Astrocyte (in vitro differentiated cells and primary cell): ENCODE results near the gene HS3ST3A1. TPM values are rescaled to one million over a fixed set of nuclear protein-coding genes. Genes with fewer than 3 reads are reported as not detected.

Source experiments
- DNase-seq: peaks from one replicate; pipeline ENCODE4 v3.0.0-alpha.2; 2010; ENCODE audit warnings: low read depth
- FAIRE-seq: peaks from 2 replicates; lab custom pipeline; 2011; peaks lifted over from hg19 to GRCh38; lab: Jason Lieb, UNC
- H2AFZ ChIP-seq: 2 replicates; pipeline ENCODE4 v1.6.0; 2012; ENCODE audit warnings: low read depth, low read length, inconsistent platforms
- H3K27ac ChIP-seq: 2 replicates; pipeline ENCODE4 v1.5.1; 2011; ENCODE audit warnings: low read depth, low read length, inconsistent platforms
- H3K27me3 ChIP-seq: 2 replicates; pipeline ENCODE4 v1.6.0; 2011; ENCODE audit warnings: low read length, inconsistent platforms; ENCODE audit not compliant: insufficient read depth
- H3K36me3 ChIP-seq: 2 replicates; pipeline ENCODE4 v1.5.1; 2011; ENCODE audit warnings: low read length, inconsistent platforms; ENCODE audit not compliant: insufficient read depth
- H3K4me1 ChIP-seq: 2 replicates; pipeline ENCODE4 v1.5.1; 2011; ENCODE audit warnings: low read length, inconsistent platforms; ENCODE audit not compliant: insufficient read depth
- H3K4me2 ChIP-seq: 2 replicates; pipeline ENCODE4 v1.6.0; 2012; ENCODE audit warnings: low read length, inconsistent platforms
- H3K4me3 ChIP-seq: 2 replicates; pipeline ENCODE4 v1.5.1; 2011; ENCODE audit warnings: low read depth, mild to moderate bottlenecking, low read length, inconsistent platforms; ENCODE audit not compliant: insufficient read depth
- H3K79me2 ChIP-seq: 2 replicates; pipeline ENCODE4 v1.6.0; 2012; ENCODE audit warnings: mild to moderate bottlenecking, low read length, inconsistent platforms; ENCODE audit not compliant: insufficient read depth
- H3K9ac ChIP-seq: 2 replicates; pipeline ENCODE4 v1.6.0; 2012; ENCODE audit warnings: mild to moderate bottlenecking, low read length, inconsistent platforms
- H3K9me3 ChIP-seq: 2 replicates; pipeline ENCODE4 v1.5.1; 2012; ENCODE audit warnings: low read depth, mild to moderate bottlenecking, low read length, inconsistent platforms; ENCODE audit not compliant: insufficient read depth
- H4K20me1 ChIP-seq: 2 replicates; pipeline ENCODE4 v1.6.0; 2012; ENCODE audit warnings: low read length, inconsistent platforms; ENCODE audit not compliant: insufficient read depth
- H3K27ac Mint-ChIP-seq: one replicate; pipeline ENCODE4 v1.8.0; 2021; ENCODE audit warnings: mild to moderate bottlenecking, mixed read lengths; ENCODE audit not compliant: unreplicated experiment
- H3K27me3 Mint-ChIP-seq: one replicate; pipeline ENCODE4 v1.8.0; 2021; ENCODE audit warnings: low read depth, mixed read lengths; ENCODE audit not compliant: unreplicated experiment
- H3K36me3 Mint-ChIP-seq: one replicate; pipeline ENCODE4 v1.8.0; 2021; ENCODE audit warnings: low read depth, mixed read lengths; ENCODE audit not compliant: unreplicated experiment
- H3K4me1 Mint-ChIP-seq: one replicate; pipeline ENCODE4 v1.8.0; 2021; ENCODE audit warnings: low read depth, mixed read lengths; ENCODE audit not compliant: unreplicated experiment
- H3K4me3 Mint-ChIP-seq: one replicate; pipeline ENCODE4 v1.8.0; 2021; ENCODE audit warnings: mild to moderate bottlenecking, moderate library complexity, mixed read lengths; ENCODE audit not compliant: unreplicated experiment
- H3K9me3 Mint-ChIP-seq: one replicate; pipeline ENCODE4 v1.8.0; 2021; ENCODE audit warnings: mild to moderate bottlenecking, mixed read lengths; ENCODE audit not compliant: unreplicated experiment
- CTCF ChIP-seq: IDR thresholded peaks from 2 replicates; pipeline ENCODE4 v1.5.1; 2011; ENCODE audit warnings: low read depth, mild to moderate bottlenecking, inconsistent platforms, low read length, moderate library complexity; ENCODE audit not compliant: insufficient read depth
- EZH2 ChIP-seq: IDR thresholded peaks from 2 replicates; pipeline ENCODE4 v1.6.1; 2012; ENCODE audit warnings: mild to moderate bottlenecking, low read length, inconsistent platforms; ENCODE audit not compliant: insufficient read depth
- total RNA-seq: library from RNA; stranded (reverse); gene quantifications from 2 replicates; pipeline ENCODE4 v1.2.1, GENCODE V29; 2021

The HS3ST3A1 gene
- total RNA-seq, 1 donor from 2014 or later = 7.6 TPM

DNA sequence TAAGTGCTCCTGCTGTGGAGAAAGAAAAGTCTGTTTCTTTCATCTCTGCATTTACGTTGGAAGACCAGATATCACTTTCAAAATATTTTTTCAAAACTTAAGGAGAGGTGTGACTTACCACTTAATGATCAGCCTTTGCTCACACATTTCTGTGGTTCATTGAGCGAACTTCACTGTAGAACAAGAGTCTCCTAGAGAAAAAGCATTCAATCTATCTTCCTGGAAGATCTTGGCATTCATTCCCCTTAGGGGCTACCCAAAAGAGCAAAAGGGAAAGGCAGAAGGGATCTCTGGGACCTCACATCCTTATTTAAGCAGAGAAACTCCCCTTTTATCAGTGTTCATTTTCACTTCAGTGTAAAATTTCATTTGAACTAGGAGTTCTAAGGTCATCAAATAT is 61.2 kb downstream of the HS3ST3A1 start:
- peak overlapping the region; percentile 14 for H3K4me3 Mint-ChIP-seq
- TF ChIP-seq CTCF = no peak
- TF ChIP-seq EZH2 = no peak
- H3K27ac Mint-ChIP-seq = peak overlapping the region; percentile 91
- Histone ChIP-seq H3K36me3 (peaks cover 9% of the 10 kb centered on the region), H2AFZ (no peak overlapping the region), H3K9me3 (peaks cover 4% of the 10 kb centered on the region), H3K27me3 (no peaks in the 10 kb centered on the region), H3K4me2 (peak overlapping the region; percentile 80), H3K9ac (peak overlapping the region; percentile 83), H3K27ac (peak overlapping the region; percentile 99), H3K4me1 (peaks cover 61% of the 10 kb centered on the region), H3K4me3 (peak overlapping the region; percentile 17), H3K79me2 (peaks cover 42% of the 10 kb centered on the region), H4K20me1 (no peaks in the 10 kb centered on the region)
- no peaks in the 10 kb centered on the region for H3K27me3 Mint-ChIP-seq
- peaks cover 3% of the 10 kb centered on the region for H3K9me3 Mint-ChIP-seq
- no peak for FAIRE-seq
- peaks cover 63% of the 10 kb centered on the region for H3K4me1 Mint-ChIP-seq
- peak; percentile 92 for DNase-seq
- peaks cover 11% of the 10 kb centered on the region for H3K36me3 Mint-ChIP-seq

DNA sequence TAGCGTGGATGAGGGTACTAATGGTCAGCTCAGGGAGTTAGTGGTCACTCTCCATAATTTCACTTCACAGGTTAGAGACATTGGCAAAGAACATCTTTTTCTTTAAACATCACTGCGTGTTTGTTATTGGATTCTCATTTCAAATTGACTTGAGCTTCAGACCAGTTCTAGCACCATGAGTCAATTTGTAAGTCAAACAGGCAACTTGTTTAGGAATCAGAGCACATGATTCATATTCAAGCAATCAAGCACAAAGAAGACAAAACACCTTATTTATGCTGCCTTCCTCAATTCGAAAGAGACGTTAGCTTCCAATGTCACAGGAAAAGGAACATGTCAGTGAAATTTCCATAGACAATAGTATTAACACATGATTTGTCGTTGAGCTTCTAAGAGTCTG is 62.3 kb downstream of the HS3ST3A1 start:
- peak overlapping the region; percentile 83 for H3K9ac ChIP-seq

More for the DNA sequence above, 62.3 kb downstream of the HS3ST3A1 start:
- peaks cover 51% of the 10 kb centered on the region for H3K4me1 ChIP-seq
- H3K27ac ChIP-seq = peak overlapping the region; percentile 99
- DNase-seq (no peak), FAIRE-seq (peak; percentile 69)
- peaks cover 9% of the 10 kb centered on the region for H3K36me3 ChIP-seq
- peaks cover 4% of the 10 kb centered on the region for H3K9me3 ChIP-seq
- peak overlapping the region; percentile 80 for H3K4me2 ChIP-seq
- no peaks in the 10 kb centered on the region for H4K20me1 ChIP-seq
- Mint-ChIP-seq H3K9me3 (peaks cover 3% of the 10 kb centered on the region), H3K27me3 (no peaks in the 10 kb centered on the region), H3K4me1 (peaks cover 52% of the 10 kb centered on the region), H3K27ac (peak overlapping the region; percentile 38), H3K4me3 (no peak overlapping the region), H3K36me3 (peaks cover 7% of the 10 kb centered on the region)
- no peak overlapping the region for H2AFZ ChIP-seq
- H3K79me2 ChIP-seq = peaks cover 38% of the 10 kb centered on the region
- no peaks in the 10 kb centered on the region for H3K27me3 ChIP-seq
- TF ChIP-seq CTCF (no peak), EZH2 (no peak)
- H3K4me3 ChIP-seq = no peak overlapping the region
